Thyroid gland (tissue), 4 donors: ENCODE measurements around the gene CSTB. TPM values are rescaled to one million over a fixed set of nuclear protein-coding genes. Genes with fewer than 3 reads are reported as not detected.

ENCODE experiments used
- DNase-seq, 2 donors: peaks; one replicate each; pipeline ENCODE4 v3.0.0-alpha.2; 2019
- H3K27ac ChIP-seq, 3 donors: fragments of 200-600 bp; sonication (generic); 1 replicate in 2 of 3; 2 replicates in 1 of 3; pipeline ENCODE4 v1.5.1; 2016 to 2019; ENCODE audit warnings: mild to moderate bottlenecking in 1 of 3, moderate library complexity in 1 of 3
- H3K27me3 ChIP-seq: fragments of 200-600 bp; sonication (generic); one replicate; pipeline ENCODE4 v1.5.1; 2019
- H3K36me3 ChIP-seq, 2 donors: fragments of 200-600 bp; sonication (generic); one replicate each; pipeline ENCODE4 v1.5.1; 2016 to 2019
- H3K4me1 ChIP-seq, 2 donors: fragments of 200-600 bp; sonication (generic); one replicate each; pipeline ENCODE4 v1.5.1; 2017 to 2019
- H3K4me3 ChIP-seq, 3 donors: fragments of 200-600 bp; sonication (generic); replicated peaks in 1 of 3; 1 replicate in 2 of 3; 2 replicates in 1 of 3; pipeline ENCODE4 v1.5.1; 2016; ENCODE audit warnings: mild to moderate bottlenecking in 1 of 3
- H3K9me3 ChIP-seq: fragments of 200-600 bp; sonication (generic); one replicate; pipeline ENCODE4 v1.5.1; 2017
- CTCF ChIP-seq, 6 experiments: fragments of 200-600 bp in 3 of 6; fragments of 450-650 bp in 3 of 6; sonication (generic) in 3 of 6; IDR thresholded peaks; one replicate each; pipeline ENCODE4 v1.5.1; 2016 to 2019; ENCODE audit warnings: antibody characterized with exemption in 6 of 6, mild to moderate bottlenecking in 2 of 6, inconsistent platforms in 1 of 6, moderate library complexity in 1 of 6
- POLR2A ChIP-seq, 2 donors: fragments of 450-650 bp; IDR thresholded peaks; one replicate each; pipeline ENCODE4 v1.6.1; 2017; ENCODE audit warnings: antibody characterized with exemption in 2 of 2, mild to moderate bottlenecking in 2 of 2, moderate library complexity in 1 of 2
- WGBS, 2 donors: methylation state at CpG; one replicate each; pipeline ENCODE4 v1.1.5; 2017; 5-methylcytosine and 5-hydroxymethylcytosine counted together
- intact Hi-C: fragments of 100-400 bp; cut with DNase I; formaldehyde crosslinking; loops from one replicate; pipeline ENCODE4 v1.15.1; 2023
- total RNA-seq, 4 donors: library from RNA; depleted of rRNA; stranded (reverse); fragments of >200 nt; gene quantifications; one replicate each; pipeline ENCODE4 v1.2.3, GENCODE V29; 2016

The CSTB gene
- total RNA-seq, 4 donors from 2014 or later, result 9.1 to 32.4 (median 14.5) TPM

- H3K9me3 ChIP-seq, result no peaks in the 10 kb centered on the region
- no peaks in the 10 kb centered on the region for H3K4me1 ChIP-seq
- no peak overlapping the region for H3K4me3 ChIP-seq
- no peak for TF ChIP-seq CTCF (IDR thresholded peaks at IDR 0.05)
- 93 to 96% methylated on average over 11 of the region's 11 CpGs for WGBS, 2 donors
- no peaks in the 10 kb centered on the region for H3K27me3 ChIP-seq
- no peak for DNase-seq
- intact Hi-C loops, result no loop called here
- no peak overlapping the region for H3K27ac ChIP-seq
- H3K36me3 ChIP-seq, result no peaks in the 10 kb centered on the region
Observed at GRCh38 chr21:43820466-43820865, 44.4 kb upstream of the CSTB start.

GRCh38 chr21:43819511-43820405 lies 43.6 kb upstream of the CSTB start:
- intact Hi-C loops, result no loop called here
- H3K27ac ChIP-seq, result no peak overlapping the region
- no peaks in the 10 kb centered on the region for H3K4me1 ChIP-seq
- no peaks in the 10 kb centered on the region for H3K9me3 ChIP-seq
- no peak for DNase-seq
- no peaks in the 10 kb centered on the region for H3K27me3 ChIP-seq
- H3K4me3 ChIP-seq, result no peak overlapping the region
- no peaks in the 10 kb centered on the region for H3K36me3 ChIP-seq
- TF ChIP-seq POLR2A (IDR thresholded peaks at IDR 0.05) (no peak), CTCF (IDR thresholded peaks at IDR 0.05) (no peak)
- whole genome bisulfite sequencing, 2 donors, result 86 to 90% methylated on average over 13 to 22 of the region's 25 CpGs

GRCh38 chr21:43818685-43819084 lies 42.6 kb upstream of the CSTB start:
- H3K9me3 ChIP-seq, result no peaks in the 10 kb centered on the region
- H3K4me3 ChIP-seq, result no peak overlapping the region
- TF ChIP-seq CTCF (IDR thresholded peaks at IDR 0.05), result no peak
- intact Hi-C loops, result no loop called here
- H3K4me1 ChIP-seq, result no peaks in the 10 kb centered on the region
- no peak overlapping the region for H3K27ac ChIP-seq
- no peak for DNase-seq
- 88 to 95% methylated on average over 3 of the region's 3 CpGs for WGBS, 2 donors
- H3K36me3 ChIP-seq, result no peaks in the 10 kb centered on the region
- H3K27me3 ChIP-seq, result no peaks in the 10 kb centered on the region

- no peaks in the 10 kb centered on the region for H3K4me1 ChIP-seq
- no peak overlapping the region for H3K27ac ChIP-seq
- DNase-seq, result no peak
- intact Hi-C loops, result no loop called here
- no peaks in the 10 kb centered on the region for H3K36me3 ChIP-seq
- no peak for TF ChIP-seq CTCF (IDR thresholded peaks at IDR 0.05)
- TF ChIP-seq POLR2A (IDR thresholded peaks at IDR 0.05), result no peak
- WGBS, 2 donors, result 81 to 93% methylated on average over 11 to 16 of the region's 29 CpGs
- H3K4me3 ChIP-seq, result no peak overlapping the region
- H3K9me3 ChIP-seq, result no peaks in the 10 kb centered on the region
- no peaks in the 10 kb centered on the region for H3K27me3 ChIP-seq
Observed at GRCh38 chr21:43817157-43818086, 41.3 kb upstream of the CSTB start.
